CD4-positive, alpha-beta T cell treated with Interleukin-6 for 4 hours (primary cell): ENCODE measurements around the gene CABP5.
"Not testable (repeated sequence)": the region's sequence is repeated elsewhere in the genome, so short reads cannot be mapped to it uniquely, and the experiment has no call there.

Source experiments
- DNase-seq: peaks from one replicate; pipeline ENCODE4 v3.0.0-alpha.2; 2020; ENCODE audit warnings: mixed read lengths

The CABP5 gene

DNA sequence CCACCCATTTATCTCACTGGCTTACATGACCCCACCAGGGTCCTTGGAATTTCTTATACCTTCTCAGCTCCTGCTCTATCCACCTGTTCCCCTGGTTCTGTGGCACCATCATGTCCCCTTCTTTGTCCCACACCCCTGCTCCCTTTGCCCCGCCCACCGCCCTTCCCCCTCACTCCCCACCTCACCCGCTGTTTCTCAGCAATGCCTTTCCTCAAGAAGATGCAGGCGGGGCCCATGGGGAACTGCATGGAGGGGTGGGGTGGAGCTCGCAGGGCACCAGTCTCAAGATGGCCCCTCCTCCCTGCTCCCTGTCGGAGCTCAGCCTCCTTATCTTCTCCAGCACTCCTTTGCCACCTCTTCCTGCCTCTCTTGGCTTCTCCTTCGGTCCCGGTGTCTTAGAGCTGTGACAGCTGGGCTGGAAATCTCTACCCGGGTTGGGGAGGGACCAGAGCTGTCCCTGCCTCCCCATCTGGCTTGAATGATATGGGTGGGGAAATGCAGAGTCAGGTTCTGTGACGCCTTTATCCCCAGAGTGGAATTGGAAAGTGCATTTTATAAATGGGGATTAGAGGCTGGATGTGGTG lies at the start of gene CABP5:
CABP5 (minus strand) TSS at position 405 of the 584 bp plus-strand sequence; CDS start at position 248, 157 bp downstream.
- no peak for DNase-seq

DNA sequence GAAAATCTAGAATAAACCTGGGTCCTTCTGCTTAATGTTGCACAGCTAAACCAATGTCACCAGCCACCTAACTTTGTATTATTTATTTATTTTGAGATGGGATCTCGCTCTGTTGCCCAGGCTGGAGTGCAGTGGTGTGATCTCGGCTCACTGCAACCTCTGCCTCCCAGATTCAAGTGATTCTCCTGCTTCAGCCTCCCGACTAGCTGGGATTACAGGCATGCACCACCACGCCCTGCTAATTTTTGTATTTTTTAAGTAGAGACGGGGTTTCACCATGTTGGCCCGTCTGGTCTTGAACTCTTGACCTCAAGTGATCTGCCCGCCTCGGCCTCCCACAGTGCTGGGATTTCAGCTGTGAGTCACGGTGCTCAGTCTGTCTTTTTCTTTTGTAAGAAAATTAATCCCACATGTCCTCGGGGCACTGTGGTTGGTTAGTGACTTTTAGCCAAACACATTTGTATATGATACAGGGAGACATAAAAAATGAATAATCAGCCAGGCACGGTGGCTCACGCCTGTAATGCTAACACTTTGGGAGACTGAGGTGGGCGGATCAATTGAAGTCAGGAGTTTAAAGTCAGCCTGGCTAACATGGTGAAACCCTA lies 47.3 kb upstream of the CABP5 start:
- not testable (repeated sequence) for DNase-seq

DNA sequence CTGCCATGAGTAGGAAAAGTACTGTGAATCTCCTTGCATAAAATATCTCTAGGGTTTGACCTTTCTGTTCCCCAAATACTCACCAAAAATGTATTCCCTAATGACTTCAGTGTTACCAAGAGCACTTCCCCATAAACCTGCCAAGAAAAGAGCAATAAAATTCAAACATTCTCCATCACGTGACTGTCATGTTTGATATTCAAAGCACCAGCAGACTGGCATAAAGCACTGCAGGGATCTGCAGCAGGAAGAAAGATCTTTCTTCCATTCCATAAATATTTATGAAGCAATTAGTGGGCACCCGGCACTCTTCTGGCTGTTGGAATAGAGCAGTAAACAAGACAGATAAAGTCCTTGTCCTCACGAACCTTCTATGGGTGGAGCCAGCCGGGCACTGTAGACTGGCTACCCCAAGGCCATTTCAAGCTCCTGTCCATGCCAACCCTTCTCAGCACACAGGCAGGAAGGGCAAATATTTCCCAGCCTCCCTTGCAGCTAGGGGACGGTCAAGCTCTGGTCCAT lies 46.5 kb upstream of the CABP5 start:
- no peak for DNase-seq

DNA sequence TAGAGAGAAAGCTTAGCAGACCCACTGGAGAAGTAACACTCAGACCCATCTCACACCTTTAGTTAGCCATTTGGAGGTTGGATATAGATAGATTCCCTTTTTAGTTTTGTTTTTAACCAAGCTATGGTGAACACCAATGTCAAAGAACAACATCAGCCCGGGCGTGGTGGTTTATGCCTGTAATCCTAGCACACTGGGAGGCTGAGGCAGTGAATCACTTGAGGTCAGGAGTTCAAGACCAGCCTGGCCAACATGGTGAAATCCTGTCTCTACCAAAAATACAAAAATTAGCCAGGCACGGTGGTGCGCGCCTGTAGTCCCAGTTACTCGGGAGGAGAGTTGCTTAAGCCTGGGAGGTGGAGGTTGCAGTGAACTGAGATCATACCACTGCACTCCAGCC lies 45.1 kb upstream of the CABP5 start:
- DNase-seq, result not testable (repeated sequence)

DNA sequence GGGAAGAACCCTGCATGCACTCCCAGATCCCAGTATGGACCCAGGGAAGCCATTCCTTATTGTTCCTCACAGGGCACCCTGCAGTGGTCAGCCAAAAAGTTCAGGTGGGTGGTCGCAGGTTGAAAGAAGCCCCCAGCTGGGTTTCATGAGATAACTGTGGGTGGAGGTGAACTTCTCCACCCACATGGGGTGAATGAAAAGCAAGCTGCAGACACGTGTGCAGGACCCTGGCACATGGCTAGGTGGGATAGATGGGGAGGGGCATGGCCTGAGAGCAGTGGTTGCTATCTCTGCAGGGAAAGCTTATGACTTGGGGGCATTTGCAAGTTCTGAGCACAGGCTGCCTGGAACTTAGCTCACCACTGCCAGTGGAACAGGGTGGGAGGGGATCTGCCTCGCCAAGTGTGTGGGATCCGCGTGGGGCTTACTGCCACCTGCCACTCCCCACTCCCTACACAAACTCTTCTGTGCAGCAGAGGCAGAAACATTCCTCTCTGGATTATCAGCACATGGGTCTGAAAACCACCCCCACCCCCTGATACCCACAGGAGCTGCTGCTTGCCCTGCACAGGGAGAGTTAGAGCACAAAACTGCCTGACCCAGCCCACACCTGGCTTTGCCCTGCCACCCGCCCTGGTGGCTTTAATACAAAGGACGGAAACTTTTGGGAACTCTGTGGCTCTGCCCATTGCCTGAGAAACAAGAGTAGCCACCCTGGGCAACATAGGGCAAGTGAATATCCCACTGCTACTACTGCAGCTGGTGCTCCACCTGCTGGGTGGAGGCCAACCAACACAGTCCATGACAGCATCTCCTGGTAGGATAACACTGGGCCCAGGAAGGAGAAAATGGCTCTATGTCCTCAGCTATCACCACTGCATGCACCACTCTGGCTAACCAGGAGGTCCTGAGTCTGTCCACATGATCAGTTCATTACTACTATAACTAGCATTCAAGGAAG lies 42.3 kb upstream of the CABP5 start:
- no peak for DNase-seq

DNA sequence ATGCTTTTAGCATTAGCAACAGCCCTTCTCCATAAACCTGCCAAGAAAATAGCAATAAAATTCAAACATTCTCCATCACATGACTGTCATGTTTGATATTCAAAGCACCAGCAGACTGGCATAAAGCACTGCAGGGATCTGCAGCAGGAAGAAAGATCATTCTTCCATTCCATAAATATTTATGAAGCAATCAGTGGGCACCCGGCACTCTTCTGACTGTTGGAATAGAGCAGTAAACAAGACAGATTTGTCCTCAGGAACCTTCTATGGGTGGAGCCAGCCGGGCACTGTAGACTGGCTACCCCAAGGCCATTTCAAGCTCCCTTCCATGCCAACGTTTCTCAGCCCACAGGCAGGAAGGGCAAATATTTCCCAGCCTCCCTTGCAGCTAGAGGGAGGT lies 41.2 kb upstream of the CABP5 start:
- DNase-seq, result no peak

DNA sequence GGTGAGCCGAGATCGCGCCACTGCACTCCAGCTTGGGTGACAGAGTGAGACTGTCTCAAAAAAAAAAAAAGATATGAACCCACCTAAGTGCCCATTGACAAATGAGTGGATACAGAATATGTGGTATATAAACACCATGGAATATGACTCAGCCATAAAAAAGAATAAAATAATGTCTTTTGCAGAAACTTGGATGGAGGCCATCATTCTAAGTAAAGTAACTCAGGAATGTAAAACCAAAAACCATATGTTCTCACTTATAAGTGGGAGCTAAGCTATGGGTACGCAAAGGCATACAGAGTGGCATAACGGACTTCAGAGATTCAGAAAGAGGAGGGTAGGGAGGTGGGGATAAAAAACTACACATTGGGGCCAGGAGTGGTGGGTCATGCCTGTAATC lies 37.2 kb upstream of the CABP5 start:
- no peak for DNase-seq

DNA sequence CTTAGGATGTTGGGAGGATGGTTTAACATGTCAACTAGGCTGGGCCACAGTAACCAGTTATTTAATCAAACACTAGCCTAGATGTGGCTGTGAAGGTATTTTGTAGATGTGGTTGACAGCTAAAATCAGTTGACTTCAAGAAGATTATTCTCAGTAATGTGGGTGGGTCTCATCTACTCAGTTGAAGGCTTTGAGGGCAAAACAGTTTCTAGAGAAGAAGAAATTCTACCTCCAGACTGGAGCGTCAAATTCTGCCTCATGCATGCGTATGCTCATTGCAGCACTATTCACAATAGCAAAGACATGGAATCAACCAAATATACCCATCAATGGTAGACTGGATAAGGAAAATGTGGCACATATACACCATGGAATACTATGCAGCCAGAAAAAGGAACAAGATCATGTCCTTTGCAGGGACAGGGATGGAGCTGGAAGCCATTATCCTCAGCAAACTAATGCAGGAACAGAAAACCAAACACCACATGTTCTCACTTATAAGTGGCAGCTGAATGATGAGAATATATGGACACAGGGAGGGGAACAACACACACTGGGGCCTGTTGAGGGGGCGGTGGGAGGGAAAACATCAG lies 26.4 kb upstream of the CABP5 start:
- DNase-seq, result not testable (repeated sequence)

DNA sequence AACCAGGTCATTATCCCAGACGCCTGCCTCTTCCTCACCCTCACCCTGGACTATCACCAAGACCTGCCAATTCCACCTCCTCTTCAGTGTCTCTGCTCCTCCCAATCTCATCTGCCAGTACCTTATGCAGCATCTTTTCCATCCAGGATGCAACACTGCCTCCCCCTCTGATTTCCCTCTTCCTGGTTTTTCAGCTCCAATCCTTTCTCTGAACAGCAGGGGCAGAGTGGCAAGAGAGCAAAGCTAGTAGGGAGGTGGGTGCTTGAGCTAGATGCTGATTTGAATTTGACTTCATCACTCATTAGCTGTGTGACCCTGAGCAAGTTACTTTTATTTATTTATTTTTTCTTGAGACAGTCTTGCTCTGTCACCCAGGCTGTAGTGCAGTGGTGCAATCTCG lies 25.6 kb upstream of the CABP5 start:
- DNase-seq, result no peak

DNA sequence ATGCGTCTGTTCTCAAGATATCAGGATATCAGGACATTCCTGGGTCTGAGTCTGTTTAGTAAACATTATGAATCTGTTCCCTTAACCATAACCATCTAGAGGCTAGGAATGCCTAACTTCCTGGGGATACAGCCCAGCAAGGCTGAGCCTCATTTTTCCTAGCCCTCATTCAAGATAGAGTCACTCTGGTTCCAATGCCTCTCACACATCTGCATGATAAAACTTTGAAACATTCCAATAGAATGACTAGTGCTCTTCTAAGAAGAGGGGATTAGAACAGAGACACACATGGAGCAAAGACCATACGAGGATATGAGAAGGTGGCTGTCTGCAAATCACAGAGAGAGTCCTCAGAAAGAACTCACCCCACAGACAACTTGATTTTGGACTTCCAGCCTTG lies 20.6 kb upstream of the CABP5 start:
- DNase-seq, result no peak

DNA sequence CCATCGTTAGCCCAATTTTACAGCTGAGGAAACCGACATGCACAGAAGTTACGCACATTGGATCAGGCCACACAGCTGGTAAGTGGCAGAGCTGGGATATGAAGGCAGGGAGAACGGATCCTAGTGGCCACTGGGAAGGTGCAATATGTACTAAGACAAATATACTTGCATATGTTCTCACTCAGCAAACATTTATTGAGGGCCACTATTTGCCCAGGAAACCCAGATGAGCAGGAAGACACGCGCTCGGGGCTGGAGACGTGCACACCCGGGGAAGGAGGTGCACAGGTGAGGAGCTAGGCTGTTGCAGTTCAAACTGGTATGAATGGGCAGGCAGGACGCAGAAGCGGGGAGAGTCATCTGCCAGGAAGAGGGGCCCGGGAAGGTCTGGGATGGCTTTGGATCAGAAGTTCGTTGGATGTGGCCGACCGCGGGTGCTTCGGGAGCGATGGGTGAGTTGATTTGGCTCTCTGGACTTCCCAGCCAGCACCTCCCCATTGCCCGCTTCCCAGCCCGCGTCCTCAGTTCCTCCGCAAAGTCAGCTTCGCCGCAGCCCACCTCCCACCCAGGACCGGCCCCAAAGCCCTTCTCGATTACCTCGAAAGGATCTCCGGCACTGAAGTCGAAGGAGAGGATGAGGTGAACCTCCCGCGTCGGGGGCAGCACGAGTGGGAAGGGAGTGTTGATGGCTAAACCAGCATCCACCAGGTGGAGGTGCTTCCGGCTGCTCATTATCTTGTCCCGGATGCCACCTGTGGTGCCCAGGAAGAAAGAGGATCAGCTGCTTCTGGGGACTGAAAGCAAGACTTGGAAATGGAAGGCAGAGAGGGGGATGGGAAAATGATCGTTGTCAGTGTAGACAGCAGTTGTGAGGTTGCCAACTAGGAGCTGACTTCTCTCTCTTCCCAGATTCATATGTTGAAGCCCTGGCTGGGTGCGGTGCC lies 17.8 kb upstream of the CABP5 start:
- DNase-seq, result no peak

DNA sequence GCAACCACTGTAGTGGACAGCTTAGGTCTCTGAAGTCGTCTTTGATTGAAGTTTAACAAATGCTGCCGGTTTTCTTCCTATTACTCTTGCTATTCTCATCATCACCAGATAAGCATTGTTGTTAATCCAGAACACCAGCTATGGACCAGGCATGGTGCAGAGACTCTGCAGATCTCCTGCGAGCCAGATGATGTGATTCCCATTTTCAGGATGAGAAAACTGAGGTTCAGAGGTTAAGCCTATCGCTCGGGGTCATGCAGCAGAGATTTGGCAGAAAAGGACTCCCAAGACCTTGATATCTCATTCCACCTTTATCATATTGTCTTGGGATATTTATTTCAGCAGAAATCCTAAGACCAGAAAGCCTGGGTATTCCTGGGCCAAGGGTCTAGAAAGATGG lies 16.5 kb upstream of the CABP5 start:
- no peak for DNase-seq

DNA sequence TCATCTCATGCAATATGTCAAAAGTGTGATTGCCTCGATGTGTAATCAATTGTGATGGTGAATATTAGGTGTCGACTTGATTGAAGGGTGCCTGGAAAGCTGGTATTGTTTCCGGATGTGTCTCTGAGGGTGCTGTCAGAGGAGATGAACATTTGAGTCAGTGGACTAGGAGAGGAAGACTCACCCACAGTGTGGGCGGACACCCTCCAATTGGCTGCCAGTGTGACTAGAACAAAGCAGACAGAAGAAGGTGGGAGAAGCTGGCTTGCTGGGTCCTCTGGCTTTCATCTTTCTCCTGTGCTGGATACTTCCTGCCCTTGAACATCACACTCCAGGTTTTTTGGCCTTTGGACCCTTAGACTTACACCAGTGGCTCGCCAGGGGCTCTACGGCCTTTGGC lies 15.5 kb upstream of the CABP5 start:
- no peak for DNase-seq

DNA sequence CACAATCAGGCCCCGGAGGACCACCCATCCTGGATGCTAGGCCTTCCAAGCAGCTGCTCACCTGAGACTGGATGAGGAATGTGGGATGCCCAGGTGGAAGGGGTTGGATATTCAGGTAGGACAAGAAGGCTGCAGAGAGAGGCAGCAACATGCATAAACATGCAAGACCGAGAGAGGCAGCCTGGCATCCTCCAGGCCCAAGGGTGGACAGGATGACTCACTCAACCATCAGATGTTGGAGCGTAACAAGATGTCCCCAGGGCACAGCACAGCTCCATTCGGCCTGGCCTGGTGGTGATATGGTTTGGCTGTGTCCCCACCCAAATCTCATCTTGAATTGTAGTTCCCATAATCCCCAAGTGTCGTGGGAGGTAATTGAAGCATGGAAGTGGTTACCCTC lies 10.0 kb upstream of the CABP5 start:
- no peak for DNase-seq

DNA sequence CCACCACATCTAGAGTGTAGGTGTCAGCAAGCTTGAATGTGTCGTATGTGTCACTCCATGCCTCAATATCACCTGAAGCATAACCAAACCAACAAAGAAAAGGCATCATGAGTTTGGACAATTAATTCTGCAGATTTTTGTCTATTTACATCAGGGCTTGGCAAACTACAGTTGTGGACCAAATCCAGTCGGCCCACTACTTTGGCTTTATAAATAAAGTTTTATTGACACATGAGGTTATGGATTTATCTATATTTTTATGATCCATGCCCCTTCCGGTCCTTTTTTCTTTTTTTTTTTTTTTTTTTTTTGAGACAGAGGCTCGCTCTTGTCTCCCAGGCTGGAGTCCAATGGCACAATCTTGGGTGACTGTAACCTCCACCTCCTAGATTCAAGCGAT lies 9.2 kb upstream of the CABP5 start:
- DNase-seq, result no peak

DNA sequence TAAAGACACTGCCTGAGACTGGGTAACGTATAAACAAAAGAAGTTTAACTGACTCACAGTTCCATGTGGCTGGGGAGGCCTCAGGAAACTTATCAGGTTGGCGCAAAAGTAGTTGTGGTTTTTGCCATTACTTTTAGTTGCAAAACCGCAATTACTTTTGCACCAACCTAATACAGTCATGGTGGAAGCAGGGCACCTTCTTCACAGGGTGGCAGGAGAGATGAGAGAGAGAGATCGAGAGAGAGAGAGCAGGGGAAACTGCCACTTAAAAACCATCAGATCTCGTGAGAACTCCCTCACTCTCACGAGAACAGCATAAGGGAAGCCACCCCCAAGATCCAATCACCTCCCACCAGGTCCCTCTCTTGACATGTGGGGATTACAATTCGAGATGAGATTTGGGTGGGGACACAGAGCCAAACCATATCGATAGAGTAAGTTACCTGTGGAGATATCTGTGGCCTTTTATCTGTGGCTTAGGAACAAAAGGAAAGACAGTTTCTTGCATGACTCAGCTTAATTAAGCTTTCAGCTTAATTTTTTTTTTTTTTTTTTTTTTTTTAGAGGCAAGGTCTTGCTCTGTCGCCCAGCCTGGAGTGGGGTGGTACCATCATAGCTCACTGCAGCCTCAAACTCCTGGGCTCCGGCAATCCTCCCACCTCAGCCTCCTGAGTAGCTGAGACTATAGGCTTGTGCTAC lies 7.6 kb upstream of the CABP5 start:
- no peak for DNase-seq

DNA sequence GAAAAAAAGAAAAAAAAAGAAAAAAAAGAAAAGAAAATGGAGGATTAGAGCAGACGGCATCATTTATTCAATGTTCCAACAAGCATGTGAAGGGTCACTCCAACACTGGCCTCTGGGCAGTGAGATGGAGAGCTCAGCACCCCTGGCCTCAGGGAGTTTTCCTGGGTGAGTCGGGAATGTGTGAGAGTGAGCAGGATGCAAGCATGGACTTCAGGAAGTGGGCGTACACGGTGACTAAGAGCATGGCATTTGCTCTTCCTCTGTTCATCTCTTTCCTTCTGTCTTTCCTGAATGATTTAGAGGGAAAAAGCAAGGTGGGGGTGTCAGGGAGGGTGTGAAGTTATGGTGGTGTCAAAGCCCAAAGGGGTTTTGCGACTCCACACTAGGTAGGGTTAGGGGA lies 682 bp upstream of the CABP5 start:
- no peak for DNase-seq

DNA sequence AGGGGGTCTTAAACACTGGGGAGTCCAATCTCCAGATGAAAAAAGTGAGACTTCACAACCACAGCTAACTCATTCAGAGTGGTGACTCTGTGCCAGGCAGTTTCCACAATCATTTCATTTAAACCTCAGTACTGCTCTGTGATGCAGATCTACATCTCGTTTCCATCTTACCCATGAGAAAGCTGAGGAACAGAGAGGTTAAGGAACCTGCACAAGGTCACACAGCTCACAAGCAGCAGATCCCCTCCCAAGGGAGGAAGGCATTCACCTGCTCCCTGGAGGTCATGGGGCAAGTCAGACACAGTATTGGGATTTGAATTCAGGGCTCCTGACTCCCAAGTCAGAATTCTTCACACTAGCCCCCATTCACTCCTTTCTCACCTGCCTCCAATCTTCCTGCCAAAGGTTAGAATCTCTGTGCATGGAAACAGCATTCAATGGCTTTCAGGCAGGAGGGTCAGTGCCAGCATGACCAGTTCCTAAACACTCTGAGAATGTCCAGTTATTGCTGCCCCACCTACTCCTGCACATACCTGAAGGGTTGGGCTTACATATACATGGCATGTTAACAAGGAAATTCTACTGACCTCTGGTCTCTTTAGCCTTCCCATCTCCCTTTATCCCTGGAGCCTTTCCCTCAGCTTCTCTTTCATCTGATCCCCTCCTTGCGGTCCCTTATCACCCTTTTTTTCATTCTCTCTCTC lies 1.9 kb downstream of the CABP5 start:
- no peak for DNase-seq

DNA sequence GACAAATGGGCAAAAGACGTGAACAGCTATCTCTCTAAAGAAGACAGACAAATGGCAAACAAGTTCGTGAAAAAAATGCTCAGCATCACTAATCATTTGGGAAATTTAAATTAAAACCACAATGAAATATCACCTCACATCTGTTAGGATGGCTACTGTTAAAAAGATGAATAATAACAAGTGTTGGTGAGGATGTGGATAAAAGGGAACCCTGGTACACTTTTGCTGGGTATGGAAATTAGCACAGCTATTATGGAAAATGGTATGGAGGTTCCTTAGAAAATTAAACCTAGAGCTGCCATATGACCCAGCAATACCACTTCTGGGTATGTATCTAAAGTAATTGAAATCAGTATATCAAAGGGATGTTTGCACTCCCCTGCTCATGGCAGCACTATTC lies 7.1 kb downstream of the CABP5 start:
- no peak for DNase-seq

DNA sequence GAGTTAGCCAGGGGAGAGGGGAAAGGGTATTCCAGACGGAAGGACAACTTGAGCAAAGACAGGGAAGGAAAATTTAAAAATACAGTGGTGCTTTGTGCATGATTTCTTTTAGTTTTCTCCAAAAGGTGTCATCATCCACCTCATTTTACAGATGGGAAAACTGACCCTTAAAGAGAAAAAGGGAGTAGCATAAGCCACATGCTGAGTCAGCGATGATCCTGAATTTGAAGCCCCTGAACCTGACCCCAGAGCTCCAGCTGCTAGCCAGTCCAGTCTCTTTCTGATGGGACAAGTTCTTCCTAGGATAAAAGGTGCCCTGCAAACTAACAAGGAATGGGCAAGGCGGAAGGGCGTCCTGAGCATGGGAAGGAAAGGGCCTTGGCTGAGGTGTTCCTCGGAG lies 10.3 kb downstream of the CABP5 start:
- no peak for DNase-seq

DNA sequence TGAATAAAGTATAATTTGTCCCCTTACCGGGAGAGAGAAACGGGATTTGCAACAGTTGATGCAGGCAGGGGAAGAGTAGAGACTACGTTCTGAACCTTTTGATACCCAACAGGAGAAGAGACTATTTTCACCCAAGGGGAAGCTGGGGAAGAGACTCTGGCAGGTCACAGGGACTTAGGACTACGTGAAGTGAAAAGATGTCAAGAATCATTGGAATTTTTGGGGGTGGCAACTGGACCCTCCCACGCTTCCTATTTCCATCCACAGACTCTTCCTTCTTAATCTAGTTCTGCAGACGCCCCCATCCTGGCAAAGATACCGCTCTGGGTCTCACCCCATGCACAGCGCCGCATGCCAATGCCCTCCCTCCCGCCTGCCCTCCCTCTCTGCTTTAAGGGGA lies 13.8 kb downstream of the CABP5 start:
- no peak for DNase-seq
